AML-193 (cell line): Measurements from ENCODE around the gene CAB39L.

Source experiments
- DNase-seq, 2 experiments: peaks; one replicate each; lab custom pipeline; 2025; lab: John Stamatoyannopoulos, UW

CAB39L gene

DNA sequence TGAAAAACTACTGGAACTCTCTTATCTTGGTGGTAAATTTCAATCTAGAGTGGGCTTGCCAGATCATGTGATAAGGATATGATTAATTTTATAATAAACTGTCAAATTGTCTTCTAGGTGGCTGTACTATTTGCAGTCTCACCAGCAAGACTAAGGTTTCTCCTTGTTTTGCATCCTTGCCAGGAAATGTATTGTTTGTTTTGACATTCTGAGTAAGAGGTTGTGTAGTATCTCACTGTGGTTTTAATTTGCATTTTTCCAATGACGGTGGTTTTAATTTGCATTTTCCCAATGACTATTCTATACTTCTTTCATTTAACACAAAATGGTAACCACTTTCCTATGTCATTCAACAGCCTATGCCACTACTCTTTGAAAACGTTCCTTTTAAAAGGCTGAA, 2.0 kb downstream of the CAB39L start:
- DNase-seq: no peak

DNA sequence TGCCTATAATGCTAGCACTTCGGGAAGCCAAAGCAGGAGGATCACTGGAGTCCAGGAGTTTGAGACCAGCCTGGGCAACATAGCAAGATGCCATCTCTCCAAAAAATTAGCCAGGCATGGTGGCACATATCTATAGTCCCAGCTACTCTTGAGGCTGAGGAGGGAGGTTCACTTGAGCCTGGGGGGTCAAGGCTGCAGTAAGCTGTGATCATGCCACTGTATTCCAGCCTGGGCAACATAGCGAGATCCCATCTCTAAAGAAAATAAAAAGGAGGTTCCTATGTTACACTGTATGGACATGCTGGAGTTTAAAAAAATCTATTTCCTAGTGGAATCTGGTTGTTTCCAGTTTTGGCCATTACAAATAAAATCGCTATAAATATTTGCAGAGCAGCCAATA, 2.6 kb downstream of the CAB39L start:
- no peak for DNase-seq

DNA sequence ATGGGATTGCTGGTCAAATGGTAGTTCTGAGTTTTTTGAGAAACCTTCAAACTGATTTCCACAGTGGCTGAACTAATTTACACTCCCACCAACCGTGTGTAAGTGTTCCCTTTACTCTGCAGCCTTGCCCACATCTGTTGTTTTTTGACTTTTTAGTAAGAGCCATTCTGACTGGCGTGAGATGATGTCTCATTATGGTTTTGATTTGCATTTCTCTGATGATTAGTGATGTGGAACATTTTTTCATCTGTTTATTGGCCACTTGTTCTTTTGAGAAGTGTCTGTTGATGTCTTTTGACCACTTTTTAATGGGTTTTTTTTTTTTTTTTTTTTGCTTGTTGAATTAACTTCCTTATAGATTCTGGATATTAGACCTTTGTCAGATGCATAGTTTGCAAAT, 4.3 kb downstream of the CAB39L start:
- no peak for DNase-seq

DNA sequence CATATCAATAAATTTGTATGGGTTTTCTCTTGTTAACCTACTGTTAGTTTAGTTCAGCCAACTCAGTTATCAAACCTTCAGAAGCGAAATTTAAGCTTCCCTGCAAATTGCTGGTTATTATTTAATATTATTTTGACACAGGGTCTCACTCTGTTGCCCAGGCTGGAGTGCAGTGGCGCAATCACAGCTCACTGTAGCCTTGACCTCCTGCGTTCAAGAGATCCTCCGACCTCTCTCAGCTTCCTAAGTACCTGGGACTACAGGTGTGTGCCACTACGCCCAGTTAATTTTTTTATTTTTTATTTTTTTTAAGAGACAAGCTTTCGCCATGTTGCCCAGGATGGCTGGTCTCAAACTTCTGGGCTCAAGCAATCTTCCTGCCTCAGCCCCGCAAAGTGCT, 6.2 kb downstream of the CAB39L start:
- no peak for DNase-seq

DNA sequence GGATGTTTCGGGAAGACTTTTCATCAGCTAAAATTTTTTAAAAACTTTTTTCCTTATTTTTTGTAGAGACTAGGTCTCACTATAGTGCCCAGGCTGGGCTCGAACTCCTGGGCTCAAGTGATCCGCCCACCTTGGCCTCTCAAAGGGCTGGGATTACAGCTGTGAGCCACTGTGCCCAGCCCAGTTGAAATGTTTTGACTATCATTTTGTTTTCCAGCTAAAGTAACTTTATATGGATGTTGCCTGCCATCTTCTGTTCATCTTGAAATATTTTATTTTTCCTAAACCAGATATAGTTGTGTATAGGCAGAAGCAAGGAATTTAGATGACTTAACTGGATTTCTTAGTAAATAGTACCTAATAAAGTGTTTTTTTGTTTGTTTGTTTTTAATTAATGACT, 7.0 kb downstream of the CAB39L start:
- peak; percentile 42 to 52 for DNase-seq

DNA sequence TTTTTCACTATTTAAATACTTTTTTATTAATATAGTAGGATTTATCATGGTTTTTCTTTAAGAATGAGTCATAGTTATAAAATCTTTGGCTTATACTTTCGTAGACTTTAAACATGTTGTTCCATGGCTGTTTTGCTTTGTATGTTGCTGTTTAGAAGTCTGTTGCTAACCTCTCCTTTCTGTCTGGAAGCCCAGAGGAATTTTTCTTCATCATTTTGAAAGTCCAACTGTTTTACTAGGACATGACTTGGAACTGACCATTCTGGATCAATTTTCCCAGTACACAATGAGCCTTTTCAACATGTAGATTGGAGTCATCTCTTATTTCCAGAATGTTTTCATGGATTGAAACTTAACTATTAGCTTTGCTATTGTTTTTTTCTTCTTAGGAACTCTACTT, 7.9 kb downstream of the CAB39L start:
- DNase-seq: no peak

DNA sequence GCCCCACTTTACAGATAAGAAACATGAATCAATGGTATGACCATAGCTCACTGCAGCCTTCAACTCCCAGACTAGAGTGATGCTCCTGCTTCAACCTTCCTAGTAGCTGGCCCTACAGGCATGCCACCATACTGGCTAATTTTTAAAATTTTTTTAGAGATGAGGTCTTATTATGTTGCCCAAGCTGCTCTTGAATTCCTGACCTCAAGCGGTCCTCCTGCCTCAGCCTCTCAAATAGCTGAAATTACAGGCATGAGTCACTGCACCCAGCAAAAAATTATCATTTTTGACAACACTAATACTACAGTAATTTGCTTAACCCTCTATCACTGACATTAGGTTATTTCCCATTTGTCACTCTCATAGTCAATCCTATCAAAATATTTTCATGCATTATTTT, 14.7 kb downstream of the CAB39L start:
- no peak for DNase-seq

DNA sequence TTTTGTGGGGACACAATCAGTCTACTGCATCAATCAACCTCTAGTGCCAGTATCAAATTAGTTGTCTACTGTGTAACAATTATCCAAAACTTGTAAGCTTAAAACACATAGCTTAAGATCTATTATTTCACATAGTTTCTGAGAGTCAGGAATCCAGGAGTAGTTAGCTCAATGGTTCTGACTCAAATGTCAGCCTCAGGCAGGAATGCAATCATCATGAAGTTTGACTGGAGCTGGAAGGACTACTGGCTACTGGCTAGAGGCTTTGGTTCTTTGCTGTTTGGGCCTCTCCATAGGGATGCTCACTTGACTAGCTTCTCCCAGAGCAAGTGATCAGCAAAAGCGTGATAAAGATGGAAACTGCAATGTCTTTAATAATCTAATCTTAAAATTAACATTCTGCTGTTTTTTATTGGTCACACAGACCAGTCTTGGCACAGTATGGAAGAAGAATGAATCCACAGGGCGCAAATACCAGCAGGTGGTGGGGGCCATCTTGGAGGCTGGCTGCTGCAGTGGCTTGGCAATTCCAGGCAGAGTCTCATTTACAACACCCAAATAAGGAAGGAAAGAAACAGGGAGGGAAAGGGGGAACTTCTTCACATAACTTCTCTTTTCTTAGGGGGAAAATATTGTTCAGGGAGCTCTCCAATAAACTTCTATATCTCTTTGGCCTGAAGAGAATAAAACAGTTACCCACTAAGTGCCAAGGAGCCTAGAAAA, 15.7 kb downstream of the CAB39L start:
- peak; percentile 57 to 66 for DNase-seq

DNA sequence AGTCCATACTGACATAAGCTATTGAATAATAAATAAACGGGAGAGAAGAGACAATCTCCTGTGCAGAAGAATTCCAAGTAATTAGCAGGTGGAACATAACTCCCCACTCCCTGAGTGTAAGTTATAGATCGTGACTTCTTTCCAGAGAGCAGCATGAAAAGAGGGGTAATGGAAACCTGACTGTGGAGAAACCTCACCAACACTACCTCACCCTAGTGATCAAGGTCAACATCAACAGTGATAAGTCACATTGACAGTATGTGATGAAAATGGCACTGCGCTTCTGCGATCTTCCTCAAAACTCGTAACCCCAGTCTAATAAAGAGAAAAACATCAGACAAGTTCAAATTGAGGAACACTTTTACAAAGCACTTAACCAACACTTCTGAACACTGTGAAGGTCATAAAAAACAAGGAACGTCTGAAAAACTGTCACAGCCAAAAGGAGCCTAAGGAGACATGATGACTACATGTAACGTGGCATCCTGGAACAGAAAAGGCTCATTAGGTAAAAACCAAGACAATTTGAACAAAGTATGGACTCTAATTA, 19.8 kb downstream of the CAB39L start:
- DNase-seq: no peak

DNA sequence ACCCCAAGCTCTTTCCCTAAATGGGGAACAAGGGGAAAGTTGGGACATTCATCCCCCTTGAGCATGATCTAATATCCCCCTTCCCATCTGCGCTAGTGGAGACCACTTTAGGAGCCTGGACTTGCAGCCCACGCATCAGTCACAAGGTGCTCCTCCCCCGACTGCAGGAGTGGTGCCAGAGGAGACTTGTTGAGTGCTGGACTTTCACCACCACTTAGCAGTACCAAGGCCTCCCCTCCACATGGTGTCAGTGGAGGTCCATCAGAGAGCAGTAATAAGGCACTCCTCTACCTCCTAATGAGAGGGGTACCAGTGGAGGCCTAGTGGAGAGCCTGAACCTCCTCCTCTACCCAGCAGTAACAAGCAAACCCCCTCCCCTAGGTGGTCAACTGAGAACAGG, 22.5 kb downstream of the CAB39L start:
- DNase-seq: no peak

DNA sequence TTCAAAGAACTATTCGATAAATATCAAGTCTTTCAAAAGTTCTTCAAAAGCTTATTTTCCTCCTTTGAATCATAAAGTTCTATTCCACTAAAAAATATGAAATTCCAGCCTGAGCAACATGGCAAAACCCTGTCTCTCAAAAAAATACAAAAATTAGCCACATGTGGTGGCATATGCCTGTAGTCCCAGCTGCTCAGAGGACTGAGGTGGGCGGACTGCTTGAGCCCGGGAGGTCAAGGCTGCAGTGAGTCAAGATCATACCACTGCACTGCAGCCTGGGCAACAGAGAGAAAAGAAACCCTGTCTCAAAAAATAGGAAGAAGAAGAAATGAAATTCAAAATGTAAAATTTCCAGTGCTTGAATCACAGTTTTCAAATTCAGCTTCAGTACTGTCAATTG, 24.6 kb downstream of the CAB39L start:
- DNase-seq: no peak

DNA sequence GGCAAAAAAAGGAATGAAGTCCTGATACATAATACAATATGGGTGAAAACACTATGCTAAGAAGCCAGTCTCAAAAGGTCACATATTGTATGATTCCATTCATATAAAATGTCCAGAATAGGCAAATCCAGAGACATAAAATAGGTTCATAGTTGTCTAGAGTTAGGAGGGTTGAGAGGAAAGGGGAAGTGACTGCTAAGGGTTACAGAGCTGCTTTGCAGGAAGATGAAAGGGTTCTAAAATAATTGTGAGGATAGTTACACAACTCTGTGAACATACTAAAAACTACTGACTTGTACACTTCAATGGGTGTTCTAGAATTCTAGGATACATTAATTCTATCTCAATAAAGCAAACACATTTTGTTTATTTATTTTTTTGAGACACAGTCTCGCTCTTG, 25.7 kb downstream of the CAB39L start:
- peak; percentile 92 to 94 for DNase-seq

DNA sequence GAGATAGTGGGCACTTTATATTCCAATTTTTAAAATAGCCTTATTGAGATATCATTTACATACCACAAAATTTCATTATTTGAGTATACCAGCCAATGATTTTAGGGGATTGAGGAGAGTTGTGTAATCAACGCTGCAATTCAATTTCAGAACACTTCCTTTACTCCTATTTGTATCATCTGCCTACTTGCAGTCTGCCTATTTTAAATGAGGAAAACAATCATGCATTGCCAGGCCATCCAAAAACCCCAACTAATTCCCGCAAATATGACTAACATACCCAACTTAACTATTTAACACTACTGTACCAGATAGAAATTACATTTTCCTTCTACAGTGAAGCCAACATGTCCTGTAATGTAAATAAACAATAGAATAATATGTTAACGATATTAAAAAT, 26.7 kb downstream of the CAB39L start:
- peak in 1 of 2 experiments; percentile 27 for DNase-seq

DNA sequence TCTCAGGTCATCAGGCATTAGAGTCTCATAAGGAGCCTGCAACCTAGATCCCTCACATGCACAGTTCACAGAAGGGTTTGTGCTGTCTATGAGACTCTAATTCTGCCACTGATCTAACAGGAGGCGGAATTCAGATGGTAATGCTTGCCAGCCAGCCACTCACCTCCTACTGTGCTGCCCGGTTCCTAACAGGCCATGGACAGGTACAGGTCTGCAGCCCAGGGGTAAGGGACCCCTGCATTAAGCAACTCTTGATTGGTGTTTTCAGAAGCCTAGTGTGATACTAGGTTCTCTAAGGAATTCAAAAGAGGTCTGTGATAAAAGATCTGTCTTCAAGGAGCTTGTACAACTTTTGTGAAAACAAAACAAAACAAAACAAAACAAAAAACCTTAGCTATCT, 31.1 kb downstream of the CAB39L start:
- no peak for DNase-seq

DNA sequence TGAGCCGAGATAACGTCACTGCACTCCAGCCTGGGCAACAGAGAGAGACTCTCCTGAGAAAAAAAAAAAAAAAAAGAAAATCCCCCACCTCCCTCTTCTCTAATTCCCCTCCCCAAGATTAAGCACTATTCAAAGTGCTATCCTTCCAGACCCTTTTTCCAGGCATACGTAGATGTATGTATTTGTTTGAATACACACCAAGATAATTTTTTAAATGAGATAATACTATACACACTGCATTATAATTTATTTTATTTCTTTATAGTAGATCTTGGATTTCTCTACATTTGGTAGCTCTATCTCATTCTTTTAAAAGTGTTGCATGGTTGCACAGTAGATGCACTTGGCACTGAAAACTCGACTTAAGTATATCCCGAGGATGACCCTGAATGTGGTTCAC, 32.5 kb downstream of the CAB39L start:
- no peak for DNase-seq

DNA sequence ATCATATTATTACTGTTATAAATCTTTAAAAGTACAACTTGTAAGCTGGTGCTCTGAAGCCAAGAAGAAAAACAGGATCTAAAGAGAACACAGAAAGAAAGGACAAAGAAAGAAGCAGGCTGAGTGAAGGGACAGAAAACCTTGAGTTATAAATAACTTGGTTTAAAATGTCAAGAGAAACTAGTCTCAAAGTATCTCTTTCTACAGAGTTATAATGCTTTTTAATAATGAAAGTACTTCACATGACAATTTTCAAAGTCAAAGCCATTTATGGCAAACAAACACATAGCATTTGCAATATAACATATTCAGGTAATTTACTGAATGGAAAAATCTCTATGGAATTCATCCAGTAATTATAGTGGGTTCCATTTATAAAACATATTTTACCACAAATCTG, 33.4 kb downstream of the CAB39L start:
- no peak for DNase-seq

DNA sequence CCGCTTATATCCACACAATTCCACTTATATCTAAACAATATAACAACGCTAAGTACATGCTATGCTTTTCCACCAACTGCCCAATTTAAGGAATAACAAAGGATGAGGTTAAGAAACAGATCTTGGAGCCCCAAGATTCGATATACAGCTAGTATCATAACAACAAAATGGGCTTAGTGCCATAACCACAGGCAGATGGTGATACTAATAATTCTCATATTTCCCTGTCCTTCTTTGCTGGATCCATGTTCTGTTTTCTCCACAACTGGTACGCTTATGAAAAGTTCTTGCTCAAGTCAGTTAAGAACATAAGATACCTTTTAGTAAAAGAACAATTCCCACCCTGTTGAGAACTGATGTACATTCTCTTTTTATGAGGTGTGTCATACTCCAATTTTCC, 33.9 kb downstream of the CAB39L start:
- no peak for DNase-seq

DNA sequence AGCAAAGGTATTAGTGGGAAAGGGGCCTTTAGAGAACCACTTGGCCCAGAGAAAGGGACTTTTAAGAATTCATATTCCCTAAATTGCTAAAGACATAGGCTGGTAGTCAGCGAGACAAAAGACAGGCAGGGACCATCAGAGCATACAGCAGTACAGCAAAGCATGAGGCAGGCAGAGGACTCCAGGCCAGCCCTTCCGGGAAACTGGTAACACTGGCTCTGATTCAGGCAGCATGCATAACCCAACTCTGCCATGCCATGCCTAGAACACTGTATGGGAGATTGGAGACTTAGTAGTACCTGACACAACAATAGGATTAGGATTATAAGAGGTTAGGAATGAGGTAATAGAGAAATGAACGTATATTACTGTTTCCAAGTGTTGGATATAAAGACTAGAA, 34.9 kb downstream of the CAB39L start:
- DNase-seq: no peak

DNA sequence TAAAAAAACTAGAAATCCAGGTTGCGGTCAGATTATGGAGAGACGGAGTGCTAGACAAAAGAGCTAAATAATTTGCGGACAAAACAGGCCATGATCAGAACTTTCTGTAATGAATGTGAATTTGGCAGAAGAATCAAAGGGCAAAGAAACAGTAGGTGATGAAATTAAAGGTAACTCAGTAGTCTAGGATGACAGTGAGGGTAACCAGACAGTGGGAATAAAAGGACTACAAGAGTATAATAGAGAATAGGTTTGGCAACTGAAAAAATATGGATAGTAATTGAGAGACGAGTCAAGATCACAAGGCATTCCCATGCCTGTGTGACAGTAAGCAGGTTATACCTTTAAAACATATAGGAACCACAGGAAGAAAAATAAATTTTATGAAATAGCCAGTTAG, 35.9 kb downstream of the CAB39L start:
- no peak for DNase-seq

DNA sequence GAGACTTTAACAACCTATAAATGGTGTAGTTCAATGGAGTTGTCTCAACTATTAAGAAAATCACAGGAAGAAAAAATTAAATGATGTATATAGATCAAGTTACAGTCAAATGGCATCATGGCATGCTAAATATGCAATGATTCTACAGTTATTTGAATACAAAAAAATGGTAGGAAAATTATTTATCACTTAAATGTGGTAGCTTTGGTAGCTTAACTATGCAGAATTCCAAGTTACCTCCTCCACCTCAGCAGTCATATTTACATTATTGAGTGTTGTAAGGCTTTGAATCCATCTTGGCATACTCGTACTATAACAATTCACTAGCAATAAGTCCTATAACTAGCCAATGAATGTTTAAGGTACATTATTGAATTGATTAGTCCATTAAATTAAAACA, 36.8 kb downstream of the CAB39L start:
- no peak for DNase-seq

DNA sequence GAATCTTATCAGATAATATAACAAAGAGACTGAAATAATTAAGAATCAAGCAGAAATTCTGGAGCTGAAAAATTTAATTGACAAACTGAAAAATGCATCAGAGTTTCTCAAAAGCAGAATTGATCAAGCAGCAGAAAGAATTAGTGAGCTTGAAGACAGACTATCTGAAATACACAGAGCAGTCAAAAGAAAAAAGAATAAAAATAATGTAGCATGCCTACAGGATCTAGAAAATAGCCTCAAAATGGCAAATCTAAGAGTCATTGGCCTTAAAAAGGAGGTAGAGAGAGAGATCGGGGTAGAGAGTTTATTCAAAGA, 39.2 kb downstream of the CAB39L start:
- DNase-seq: no peak

DNA sequence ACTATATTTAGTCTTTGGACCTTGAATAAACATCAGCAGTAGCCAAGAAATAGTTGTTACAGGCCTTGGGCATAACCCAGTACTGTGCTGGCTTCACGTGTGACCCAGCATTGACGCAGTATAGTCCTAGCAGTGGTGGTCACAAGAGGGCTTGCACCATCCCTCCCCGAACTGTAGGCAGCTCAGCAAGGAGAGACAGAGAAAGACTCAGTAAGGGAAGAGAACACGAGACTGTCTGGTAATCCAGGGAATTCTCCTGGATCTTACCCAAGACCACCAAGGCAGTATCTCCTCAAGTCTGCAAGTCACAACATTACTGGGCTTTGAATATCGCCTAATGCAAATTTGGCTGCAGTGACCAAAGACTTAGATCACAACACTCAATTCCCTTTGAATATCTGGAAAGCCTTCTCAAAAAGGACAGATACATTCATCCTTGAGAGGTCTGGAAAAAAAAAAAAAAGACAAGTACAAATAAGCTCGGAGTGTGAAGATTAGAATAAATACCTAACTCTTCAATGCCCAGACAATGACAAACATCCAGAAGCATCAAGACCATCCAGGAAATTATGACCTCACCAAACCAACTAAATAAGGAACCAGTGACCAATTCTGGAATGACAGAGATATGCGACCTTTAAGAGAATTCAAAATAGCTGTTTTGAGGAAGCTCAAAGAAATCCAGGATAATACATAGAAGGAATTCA, 39.7 kb downstream of the CAB39L start:
- no peak for DNase-seq

DNA sequence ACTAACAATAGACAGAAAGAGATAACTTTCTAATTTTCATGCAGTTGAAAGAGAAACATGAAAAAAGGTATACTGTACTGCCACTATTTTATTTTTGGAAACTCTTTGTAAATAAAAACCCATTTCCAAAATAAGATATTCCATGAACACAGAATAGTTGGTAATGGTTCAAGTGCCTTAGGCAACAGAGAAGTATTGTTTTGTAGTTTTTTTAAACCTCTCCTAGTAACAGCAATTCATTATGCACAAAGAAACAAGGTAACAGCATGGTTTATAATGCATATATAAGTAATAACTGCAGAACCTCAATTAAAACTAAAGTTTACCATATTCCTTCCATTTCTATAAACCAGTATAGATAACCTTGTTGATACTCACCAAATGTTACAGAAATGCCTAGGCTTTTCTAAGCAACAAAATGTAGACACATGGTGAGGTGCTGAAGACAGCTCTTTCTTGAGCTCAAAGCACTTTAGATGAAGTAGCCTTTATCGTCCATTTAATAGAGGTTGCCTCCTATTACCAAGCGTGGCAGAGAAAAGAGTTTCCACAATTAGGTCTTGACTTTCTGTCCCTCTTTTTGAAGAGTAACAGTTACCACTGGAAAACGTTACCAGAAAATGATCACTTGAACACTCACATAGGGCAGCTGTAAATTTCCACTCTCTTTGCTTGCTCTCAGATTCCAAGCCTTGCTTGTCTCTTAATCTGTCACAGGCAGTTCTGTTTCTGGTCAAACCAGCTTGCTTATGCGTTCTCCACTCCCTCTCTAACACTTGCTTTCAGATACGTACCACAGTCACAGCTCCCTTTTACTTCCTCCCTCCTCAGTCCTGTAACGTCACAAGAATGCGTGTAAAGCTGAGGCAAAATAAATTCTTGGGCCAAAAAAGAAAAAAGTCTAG, 42.9 kb downstream of the CAB39L start:
- no peak for DNase-seq
